ENCODE data around the gene PMP22.

The PMP22 gene

GRCh38 chr17:15245054-15245453 is 20.1 kb downstream of the PMP22 start:
- TF ChIP-seq, protein P1, sequence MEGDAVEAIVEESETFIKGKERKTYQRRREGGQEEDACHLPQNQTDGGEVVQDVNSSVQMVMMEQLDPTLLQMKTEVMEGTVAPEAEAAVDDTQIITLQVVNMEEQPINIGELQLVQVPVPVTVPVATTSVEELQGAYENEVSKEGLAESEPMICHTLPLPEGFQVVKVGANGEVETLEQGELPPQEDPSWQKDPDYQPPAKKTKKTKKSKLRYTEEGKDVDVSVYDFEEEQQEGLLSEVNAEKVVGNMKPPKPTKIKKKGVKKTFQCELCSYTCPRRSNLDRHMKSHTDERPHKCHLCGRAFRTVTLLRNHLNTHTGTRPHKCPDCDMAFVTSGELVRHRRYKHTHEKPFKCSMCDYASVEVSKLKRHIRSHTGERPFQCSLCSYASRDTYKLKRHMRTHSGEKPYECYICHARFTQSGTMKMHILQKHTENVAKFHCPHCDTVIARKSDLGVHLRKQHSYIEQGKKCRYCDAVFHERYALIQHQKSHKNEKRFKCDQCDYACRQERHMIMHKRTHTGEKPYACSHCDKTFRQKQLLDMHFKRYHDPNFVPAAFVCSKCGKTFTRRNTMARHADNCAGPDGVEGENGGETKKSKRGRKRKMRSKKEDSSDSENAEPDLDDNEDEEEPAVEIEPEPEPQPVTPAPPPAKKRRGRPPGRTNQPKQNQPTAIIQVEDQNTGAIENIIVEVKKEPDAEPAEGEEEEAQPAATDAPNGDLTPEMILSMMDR (IDR thresholded peaks at IDR 0.05; ENCODE audit: low read length), result no peak
- no peak for TF ChIP-seq EZH2 (IDR thresholded peaks at IDR 0.05; ENCODE audit: borderline replicate concordance, low read length)
- no peaks in the 10 kb centered on the region for H3K9me2 ChIP-seq (ENCODE audit: low read depth, low read length)
- no peak overlapping the region for H3K9ac ChIP-seq (ENCODE audit: low read length)
- no peaks in the 10 kb centered on the region for H3K79me2 ChIP-seq (ENCODE audit: insufficient read depth, low read length)
- no peaks in the 10 kb centered on the region for H3F3A ChIP-seq (ENCODE audit: insufficient read depth, low read length)
- no peak overlapping the region for H3K27ac ChIP-seq (ENCODE audit: low read depth, low read length, poor library complexity, severe bottlenecking)
- no peaks in the 10 kb centered on the region for H3K36me3 ChIP-seq (ENCODE audit: insufficient read depth, low read length)
- peaks cover 2% of the 10 kb centered on the region; the same call in 1 of the 2 replicates for H3K9me3 ChIP-seq (ENCODE audit: low read length)
- no peaks in the 10 kb centered on the region for H3K4me1 ChIP-seq (ENCODE audit: insufficient read depth, low read length, severe bottlenecking)
- no peaks in the 10 kb centered on the region for H4K20me1 ChIP-seq (ENCODE audit: insufficient read depth, low read length)
- H2AFZ ChIP-seq (ENCODE audit: low read length), result no peak overlapping the region
- no peak overlapping the region for H3K4me3 ChIP-seq (ENCODE audit: low read depth, low read length, poor library complexity, severe bottlenecking)
- H3K27me3 ChIP-seq (ENCODE audit: insufficient read depth, low read length), result no peaks in the 10 kb centered on the region
- H3K4me2 ChIP-seq (ENCODE audit: low read length), result no peak overlapping the region

- Histone ChIP-seq H3K36me3 (ENCODE audit: insufficient read depth, low read length) (no peaks in the 10 kb centered on the region), H3K27ac (ENCODE audit: low read depth, low read length, poor library complexity, severe bottlenecking) (no peak overlapping the region), H3K4me2 (ENCODE audit: low read length) (no peak overlapping the region), H2AFZ (ENCODE audit: low read length) (no peak overlapping the region), H3K9me2 (ENCODE audit: low read depth, low read length) (no peaks in the 10 kb centered on the region), H3K4me1 (ENCODE audit: insufficient read depth, low read length, severe bottlenecking) (no peaks in the 10 kb centered on the region), H3K9me3 (ENCODE audit: low read length) (peaks cover 2% of the 10 kb centered on the region; the same call in 1 of the 2 replicates), H3K79me2 (ENCODE audit: insufficient read depth, low read length) (no peaks in the 10 kb centered on the region), H4K20me1 (ENCODE audit: insufficient read depth, low read length) (no peaks in the 10 kb centered on the region), H3F3A (ENCODE audit: insufficient read depth, low read length) (no peaks in the 10 kb centered on the region), H3K27me3 (ENCODE audit: insufficient read depth, low read length) (no peaks in the 10 kb centered on the region), H3K4me3 (ENCODE audit: low read depth, low read length, poor library complexity, severe bottlenecking) (no peak overlapping the region), H3K9ac (ENCODE audit: low read length) (no peak overlapping the region)
- TF ChIP-seq, protein P1 (IDR thresholded peaks at IDR 0.05; ENCODE audit: low read length), result no peak
- TF ChIP-seq EZH2 (IDR thresholded peaks at IDR 0.05; ENCODE audit: borderline replicate concordance, low read length), result no peak
Measured at GRCh38 chr17:15240644-15241043, 24.5 kb downstream of the PMP22 start.

GRCh38 chr17:15239491-15239890 is 25.6 kb downstream of the PMP22 start:
- no peak overlapping the region for H3K4me2 ChIP-seq (ENCODE audit: low read length)
- no peaks in the 10 kb centered on the region for H3K9me2 ChIP-seq (ENCODE audit: low read depth, low read length)
- no peak overlapping the region for H3K9ac ChIP-seq (ENCODE audit: low read length)
- H3F3A ChIP-seq (ENCODE audit: insufficient read depth, low read length), result no peaks in the 10 kb centered on the region
- no peaks in the 10 kb centered on the region for H3K4me1 ChIP-seq (ENCODE audit: insufficient read depth, low read length, severe bottlenecking)
- H4K20me1 ChIP-seq (ENCODE audit: insufficient read depth, low read length), result no peaks in the 10 kb centered on the region
- no peak overlapping the region for H2AFZ ChIP-seq (ENCODE audit: low read length)
- no peaks in the 10 kb centered on the region for H3K27me3 ChIP-seq (ENCODE audit: insufficient read depth, low read length)
- H3K79me2 ChIP-seq (ENCODE audit: insufficient read depth, low read length), result no peaks in the 10 kb centered on the region
- H3K27ac ChIP-seq (ENCODE audit: low read depth, low read length, poor library complexity, severe bottlenecking), result no peak overlapping the region
- TF ChIP-seq EZH2 (IDR thresholded peaks at IDR 0.05; ENCODE audit: borderline replicate concordance, low read length), result no peak
- TF ChIP-seq, protein P1 (IDR thresholded peaks at IDR 0.05; ENCODE audit: low read length), result no peak
- no peaks in the 10 kb centered on the region for H3K36me3 ChIP-seq (ENCODE audit: insufficient read depth, low read length)
- H3K4me3 ChIP-seq (ENCODE audit: low read depth, low read length, poor library complexity, severe bottlenecking), result no peak overlapping the region
- H3K9me3 ChIP-seq (ENCODE audit: low read length), result peaks cover 2% of the 10 kb centered on the region; the same call in 1 of the 2 replicates

All from OCI-LY1 (cell line).